ENCODE data around the gene NRXN3.

The NRXN3 gene

DNA sequence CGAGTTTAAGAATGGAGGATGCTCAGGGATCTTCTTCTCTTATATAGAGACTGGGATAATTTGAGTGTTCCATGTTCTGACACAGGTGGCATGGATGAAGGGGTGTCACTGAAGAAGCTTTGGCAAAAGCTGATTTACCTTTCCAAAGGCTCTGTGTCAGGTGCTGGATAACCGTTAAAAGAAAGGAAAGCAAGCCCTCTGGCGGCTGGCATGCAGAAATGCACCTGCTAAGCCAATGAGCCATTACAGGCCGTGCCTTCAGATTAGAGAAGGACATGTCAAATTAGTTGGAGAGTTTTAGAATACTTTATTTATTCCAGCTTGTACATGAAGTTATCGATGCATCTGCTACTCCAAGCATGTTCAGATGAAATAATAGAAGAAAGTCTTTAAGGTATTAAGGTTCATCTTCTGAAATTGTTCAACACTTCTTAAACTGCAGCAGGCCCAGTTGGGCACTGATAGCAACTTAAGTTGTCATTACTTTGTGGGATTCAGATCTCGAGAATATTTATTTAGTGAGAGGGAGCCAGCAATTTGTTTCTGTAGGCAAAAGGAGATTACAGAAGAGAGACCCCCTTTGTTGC lies 678.2 kb downstream of the NRXN3 start:
- DNase-seq: peak; percentile 4

DNA sequence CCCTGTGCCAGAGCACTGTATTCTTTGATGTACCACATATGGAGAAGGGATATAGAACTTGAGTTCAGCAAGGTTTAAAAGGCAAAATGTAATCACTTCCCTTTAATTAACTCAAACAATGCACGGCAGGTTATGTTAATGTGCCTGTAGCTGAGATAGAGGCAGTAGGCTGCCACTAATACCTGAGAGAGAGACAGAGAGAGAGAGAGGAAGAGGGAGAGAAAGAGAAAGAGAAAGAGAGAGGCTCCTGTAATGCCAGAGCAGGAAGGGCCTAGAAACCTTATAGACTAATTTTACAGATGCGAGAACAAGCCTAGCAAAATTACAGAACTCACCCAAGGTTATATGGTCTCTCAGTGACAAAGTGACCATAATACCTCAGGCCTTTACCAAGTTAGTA lies 679.8 kb downstream of the NRXN3 start:
- no peak for DNase-seq

DNA sequence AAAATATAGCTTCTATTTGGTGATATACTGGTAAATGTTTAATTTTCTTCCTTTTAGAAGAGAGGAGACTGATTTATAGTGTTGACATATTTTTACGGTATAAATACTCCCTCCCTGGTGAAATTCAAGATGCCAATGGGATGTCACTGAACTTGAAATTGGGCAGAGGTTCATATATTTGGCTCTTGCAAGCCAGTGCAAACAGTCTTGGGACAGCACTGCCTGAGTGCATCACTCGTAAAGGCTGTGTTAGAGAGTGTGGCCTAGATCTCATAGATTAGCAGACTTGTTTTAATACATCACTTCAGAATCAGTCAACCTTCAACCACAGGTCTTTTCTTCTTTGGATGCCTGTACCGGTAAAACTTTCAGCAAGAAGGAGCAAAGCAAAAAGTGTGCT lies 681.0 kb downstream of the NRXN3 start:
- DNase-seq: no peak

DNA sequence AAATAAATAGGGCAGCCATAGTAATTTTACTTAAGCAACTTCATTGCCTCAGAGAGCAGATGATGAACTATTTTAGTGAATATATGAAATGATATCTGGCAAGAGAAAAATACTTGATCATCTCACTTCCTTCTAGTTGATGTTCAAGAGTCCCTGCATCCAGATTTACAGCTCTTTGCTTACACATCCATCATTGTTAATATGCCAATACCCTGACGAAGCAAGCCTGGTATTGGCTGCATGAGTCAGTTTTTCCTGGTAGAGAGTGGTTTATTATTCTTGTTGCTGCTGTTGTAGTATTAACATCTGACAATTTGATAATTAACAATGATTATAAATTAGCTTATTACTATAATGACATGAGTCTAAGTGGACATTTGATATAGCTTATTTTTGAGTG lies 681.9 kb downstream of the NRXN3 start:
- DNase-seq: no peak

DNA sequence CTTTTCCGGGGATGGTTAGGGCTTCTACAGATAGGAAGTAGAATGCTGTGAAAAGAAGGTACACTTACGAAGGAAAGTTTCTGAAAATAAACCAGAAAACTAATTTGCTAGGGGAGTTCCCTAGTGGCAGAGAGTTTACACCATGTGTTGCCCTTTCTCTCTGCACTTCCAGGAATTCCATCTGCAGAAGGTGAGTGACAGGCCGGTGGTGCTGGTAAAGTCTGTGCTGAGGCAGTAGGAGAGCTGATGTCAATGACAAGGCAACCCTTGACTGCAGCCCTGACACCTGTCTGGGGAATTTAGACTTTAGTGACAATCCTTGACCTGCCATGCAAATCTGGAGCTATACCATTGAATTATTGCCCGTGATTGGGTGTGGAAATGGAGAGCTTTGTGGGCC lies 687.8 kb downstream of the NRXN3 start:
- no peak for DNase-seq

DNA sequence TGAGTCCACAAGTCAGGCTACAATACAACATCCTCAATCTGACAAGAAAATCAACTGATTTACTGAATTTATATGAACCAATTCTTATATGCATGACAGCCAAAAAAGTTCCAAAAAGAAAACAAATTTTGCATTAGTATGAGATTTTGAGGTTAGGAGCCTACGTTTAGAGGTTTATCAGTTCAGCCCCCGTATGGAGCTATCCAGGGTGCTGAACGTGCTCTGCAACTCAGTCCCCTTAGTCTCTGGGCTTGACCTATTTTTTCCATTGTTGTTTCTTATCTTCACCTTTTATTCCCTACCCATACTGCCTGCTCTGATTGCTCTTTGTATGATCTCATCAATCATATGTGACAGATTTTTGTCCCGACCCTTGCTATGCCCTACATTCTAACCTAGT lies 693.0 kb downstream of the NRXN3 start:
- DNase-seq: no peak

DNA sequence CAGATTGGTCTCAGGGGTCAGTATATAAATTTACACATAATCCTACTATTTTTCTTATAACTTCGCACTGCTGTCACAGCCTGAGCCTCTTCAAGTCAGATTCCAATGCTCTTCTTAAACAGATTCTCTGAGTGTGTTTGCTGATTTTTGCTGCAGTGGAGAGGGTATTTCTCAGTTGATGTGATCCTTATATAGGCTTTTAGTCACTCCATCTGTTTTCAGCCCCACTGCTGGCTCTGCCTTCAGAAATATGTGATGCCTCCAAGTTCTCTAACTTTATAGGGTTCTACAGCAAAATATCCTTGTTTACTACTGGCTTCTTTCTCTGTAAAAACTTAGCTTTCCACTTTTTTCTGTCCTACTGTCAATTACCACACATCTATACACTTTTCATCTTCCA lies 702.7 kb downstream of the NRXN3 start:
- no peak for DNase-seq

DNA sequence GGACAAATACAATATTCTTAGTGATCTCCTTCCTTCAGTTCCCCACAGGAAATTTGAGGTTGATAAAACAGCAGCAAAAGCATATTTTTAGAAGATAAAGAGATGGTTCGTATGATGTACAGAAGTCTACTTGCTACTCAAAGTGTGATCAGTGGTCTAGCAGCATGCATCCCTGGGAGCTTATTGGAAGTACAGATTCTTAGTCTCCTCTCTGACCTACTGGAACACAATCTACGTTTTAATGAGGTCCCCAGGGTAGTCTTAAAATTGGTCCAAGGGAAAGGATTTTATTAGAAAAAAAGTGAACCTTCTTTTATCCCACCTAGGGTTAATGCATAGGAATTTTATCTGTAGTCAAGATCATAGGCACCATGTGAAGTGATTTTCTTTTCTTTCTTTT lies 703.4 kb downstream of the NRXN3 start:
- no peak for DNase-seq

DNA sequence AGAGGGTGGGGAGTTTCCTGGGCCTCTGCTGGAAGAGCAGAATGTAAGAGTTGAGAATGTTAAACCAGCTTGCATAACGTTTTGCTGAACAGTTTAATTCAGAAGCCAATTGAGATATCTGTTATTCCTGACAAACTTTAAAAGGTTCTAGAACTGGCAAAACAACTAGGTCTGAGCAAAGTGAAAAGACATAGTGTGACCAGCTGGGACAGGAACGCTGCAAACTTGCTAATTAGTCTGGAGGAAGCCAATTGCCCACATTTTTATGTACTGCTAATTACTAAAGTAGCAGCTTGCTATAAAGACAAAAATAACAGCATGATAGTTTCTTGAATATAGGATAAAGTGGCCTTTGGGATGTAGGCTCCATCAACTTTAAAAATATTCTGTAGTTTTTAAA lies 704.9 kb downstream of the NRXN3 start:
- DNase-seq: no peak

DNA sequence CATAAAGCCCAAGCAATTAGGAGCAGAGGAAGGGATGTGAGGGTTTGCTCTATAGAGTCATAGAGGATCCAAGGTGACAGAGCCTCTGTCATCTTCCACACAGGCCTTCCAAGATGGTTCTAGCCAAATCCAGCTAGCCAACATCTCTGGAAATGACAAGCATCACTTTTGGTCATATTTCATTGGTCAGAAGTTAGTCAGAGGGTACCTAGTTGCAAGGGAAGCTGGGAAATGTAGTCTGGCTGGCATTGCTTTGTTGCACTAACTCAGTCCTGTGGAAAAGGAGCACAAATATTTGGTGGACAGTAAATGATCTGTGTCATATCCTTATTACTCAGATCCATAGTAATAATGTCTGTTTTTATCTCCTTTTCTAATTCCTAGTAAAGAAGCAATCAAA lies 715.7 kb downstream of the NRXN3 start:
- DNase-seq: no peak

DNA sequence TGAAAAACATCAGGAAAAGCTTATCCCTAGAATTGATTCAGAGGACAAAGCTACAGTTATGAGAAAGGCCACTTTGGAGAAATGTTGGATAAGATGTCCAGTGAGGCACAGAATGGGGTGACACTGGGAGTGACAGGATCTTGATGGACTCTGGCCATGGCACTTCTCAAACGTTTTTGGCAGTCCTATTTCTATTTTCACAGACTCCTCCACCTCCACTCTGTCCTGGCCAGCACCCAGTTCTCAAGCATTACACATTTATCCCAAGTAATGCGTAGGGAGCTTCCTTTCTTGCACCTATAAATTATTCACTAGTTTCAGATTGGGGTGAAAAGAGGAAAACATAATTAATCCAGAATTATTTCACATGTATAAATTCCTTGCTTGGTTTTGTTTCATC lies 727.3 kb downstream of the NRXN3 start:
- no peak for DNase-seq

DNA sequence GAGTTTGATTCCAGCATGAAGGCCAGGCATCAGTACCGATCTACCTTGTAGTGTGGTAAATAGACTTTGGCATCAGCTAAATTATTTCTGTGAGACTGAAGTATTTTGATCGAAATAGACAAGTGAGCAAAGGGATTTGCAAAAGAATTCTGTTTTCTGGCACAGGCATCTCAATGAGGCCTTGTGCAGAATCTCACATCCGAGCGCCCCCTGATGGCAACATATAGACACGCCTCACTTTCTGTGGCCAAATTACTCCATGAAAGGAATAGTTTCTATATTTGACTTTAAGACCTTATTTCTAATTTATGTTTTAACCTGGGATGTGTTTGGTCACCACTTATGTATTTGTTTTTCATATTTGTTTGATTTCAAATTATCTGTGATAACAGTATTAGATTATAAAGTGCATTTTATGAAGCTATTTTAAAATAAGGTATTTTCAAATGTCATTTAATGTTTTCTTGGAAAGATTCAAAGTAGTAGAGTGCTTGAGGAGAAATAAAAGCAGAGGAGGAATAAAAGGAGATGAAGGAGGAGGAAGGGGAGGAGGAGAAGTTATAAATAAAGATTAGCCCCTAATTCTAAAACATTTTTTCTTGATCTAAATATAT lies 731.9 kb downstream of the NRXN3 start:
- no peak for DNase-seq

DNA sequence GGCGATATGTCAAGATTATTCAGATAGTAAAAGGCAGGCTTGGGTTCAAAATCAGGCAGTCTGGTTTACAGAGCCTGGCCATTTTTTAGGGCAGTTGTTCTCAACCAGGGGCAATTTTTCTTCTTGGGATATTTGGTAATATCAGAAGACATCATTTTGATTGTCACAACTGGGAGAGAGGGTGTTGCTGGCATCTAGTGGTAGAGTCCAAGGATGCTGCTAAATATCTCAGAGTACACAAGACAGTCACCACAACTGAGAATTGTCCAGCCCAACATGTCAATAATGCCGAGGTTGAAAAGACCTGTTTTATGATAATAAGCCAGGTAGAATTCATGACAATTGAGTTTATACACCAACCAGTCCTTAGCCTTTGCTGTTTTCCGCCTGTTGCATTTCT lies 733.9 kb downstream of the NRXN3 start:
- DNase-seq: no peak

DNA sequence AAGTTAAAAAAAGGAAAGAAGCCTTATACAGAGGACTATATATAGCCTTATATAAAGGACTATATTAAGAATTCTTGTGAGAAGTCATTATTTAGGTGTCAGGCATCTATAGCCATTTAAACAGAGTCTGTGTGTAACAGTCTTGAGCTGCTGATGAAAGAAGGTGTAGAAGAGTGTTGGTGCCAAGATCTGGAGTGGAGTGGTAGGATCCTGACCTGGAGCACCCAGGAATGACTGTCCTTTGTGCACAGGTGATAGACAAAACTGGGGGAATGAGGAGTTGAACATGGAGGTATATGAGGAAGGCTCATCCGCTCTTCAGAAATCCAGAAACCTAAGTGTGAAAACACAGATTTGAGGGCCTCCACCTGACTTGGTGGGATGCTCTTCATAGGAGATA lies 747.3 kb downstream of the NRXN3 start:
- no peak for DNase-seq

DNA sequence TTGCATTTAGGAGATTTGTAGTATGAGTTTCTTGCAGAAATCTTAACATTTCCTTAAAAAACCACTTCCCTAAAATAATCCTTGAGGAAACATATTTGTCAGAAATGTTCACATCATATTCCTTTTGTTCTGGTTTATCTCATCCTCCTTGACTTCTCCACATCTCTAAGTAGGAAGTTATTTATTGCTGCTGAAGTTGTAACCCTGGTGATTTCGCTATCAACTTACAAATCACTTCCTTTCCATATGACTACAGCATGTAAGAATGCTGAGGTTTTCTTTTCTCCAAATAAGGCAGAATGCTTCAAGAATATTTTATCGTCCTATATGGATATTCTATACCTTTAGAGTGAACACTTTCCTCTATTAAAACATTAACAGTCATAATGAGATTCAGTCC lies 751.7 kb downstream of the NRXN3 start:
- no peak for DNase-seq

DNA sequence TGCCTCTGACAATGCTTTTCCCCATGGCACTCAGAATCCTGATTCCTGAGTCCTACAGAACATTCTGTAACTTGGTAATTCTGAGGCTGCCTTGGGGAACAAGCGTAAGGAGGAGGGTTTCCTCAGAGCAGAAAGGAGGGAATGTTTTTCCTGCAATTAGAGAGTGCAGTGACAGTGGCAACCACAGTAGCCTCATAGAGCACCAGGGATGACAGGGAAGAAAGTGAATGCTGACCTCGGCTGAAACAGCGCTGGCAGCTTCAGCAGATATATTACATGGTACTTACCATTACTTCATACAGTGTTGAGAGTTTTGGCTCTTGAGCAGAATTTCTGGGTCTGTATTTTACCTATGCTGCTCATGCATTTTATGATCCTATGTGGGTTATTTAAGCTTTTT lies 757.1 kb downstream of the NRXN3 start:
- no peak for DNase-seq

DNA sequence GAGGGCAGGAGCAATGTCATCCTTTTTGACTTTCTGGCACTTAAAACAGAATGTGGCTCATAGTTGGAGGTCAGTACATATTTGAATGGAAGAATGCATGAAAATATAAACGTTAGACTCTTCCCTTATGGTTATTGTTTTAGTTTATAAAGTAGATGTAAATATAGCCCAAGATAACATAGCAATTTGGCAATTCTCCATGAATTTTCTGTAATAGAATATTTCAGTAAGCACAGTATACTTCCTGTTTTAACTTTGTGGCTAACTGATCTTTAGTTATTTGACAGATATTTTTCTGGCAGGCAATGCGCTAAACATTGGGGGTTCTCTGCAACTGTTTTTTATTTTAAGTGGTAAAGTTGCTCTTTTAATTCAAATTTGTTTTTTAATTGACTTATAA lies 763.0 kb downstream of the NRXN3 start:
- DNase-seq: no peak

DNA sequence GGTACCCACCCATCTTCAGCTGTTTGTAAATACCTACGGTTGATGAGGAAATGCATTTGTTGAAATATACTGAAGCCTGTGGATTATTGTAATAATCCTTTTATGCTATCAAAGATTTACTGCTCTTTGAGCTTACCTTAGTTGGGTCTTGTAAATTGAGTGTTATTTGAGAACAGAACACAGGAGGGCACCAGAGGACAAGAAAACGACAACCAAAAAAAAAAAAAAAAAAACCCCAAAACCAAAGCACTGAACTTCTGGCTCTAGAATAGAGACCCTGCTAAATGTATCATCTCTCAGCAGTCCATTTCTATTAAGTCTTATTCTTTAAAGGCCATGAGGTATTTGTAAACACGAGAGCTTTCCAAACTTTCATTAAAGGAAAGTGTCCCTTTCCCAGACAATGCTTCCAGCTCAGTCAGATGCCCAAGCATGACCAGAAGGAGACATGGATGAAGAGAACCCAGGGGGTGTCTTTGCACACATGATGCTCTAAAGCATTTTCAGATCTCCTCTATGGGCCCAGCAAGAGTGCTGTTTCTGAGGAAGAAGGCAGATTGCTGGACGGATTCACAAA lies 763.9 kb downstream of the NRXN3 start:
- peak; percentile 0 for DNase-seq

DNA sequence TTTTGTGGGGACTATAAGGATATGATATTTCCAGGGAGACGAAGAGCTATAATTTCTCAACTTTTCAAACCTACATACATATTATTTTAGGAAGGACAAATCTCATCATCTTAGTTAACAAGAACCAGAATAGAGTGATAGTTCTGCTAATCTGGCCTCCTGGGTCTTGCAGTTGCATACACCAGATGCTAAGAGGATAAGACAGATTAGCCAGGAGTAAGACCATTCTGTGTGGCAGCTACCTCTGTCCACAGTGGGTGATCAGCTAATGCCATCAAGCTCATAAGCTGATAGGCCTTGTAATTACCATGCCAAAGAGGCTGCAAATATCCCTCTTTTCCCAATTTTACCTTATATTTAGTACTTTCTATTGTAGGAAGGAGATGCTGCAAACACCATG lies 776.8 kb downstream of the NRXN3 start:
- DNase-seq: no peak

DNA sequence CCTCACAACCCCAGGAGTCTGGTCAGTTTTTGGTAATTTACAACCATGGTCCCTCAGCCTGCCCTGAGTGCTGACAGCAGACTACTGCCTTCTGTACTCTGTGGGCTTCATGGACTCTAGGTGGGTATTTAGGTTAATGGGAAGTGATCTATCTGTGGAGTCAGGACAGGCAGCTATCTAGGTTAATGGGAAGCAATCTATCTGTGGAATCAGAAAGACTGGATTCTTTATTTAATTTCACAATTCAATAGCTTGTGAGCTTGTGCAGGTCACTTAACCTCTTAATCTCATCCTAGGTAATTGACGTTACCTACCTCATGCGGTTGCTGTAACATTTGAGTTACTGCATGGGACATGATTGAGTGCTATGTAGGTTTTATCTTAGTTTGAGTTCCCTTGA lies 777.5 kb downstream of the NRXN3 start:
- DNase-seq: no peak

DNA sequence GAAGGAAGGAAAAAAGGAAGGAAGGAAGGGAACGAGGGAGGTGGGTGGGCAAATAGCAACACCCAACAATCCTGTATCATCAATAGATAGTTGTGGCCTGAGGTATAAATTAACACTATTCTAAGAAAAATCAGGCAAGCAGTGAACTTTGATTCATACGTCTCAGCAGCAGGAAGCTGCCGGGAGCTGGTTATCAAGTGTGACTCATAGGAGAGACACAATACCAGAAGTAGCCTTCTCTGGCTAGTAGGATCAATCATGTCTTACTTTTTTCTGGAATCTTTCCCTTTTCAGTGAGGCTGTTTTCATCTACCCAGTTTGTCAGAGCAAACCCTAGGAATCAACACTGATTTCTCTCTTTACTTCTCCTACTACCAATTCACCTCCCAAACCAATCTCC lies 780.5 kb downstream of the NRXN3 start:
- DNase-seq: no peak

DNA sequence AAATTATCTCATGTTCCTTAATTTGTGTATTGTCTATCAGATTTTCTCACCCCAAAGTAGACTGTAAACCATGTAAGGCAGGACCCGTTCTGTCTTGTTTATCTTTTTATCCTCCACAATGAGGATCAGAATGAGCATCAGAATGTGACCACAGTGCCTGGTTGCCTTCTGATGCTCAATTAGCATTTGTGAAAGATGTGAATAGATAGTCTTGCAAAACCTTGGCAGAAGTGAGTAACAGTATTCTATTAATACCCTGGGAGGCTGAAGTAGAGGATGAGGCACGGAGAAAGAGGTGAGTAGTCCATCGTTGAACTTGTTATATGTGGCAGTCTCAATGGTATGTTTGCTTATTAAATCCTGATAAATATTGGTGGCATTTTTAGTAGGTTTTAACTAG lies 781.4 kb downstream of the NRXN3 start:
- DNase-seq: no peak

DNA sequence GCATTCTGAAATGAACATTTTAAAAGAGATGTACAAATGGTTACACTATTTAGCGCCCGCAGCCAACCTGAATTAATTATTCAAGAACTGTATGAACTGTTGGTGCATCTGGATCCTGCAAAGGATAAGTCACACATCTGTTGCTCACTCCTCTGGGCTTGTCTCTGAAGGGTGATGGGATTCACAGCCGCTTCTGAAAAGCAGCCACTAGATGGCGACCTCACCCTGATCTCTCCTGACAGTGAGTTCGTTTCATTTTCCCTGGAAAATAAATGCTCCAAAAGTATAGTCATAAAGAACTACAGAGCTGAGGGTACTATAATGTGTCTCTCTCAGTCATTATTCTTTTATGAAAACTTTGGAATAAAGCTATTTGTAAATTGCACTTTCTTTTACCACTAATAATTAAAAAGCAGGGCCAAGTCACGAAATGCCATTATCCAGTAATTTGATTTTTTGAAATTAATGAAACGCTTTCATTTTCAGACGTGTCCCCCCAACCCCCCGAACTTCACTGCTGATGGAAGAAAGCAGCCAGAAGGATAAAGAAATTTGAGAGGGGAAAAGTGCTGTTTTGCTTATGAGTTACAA lies 789.6 kb downstream of the NRXN3 start:
- peak; percentile 0 for DNase-seq

DNA sequence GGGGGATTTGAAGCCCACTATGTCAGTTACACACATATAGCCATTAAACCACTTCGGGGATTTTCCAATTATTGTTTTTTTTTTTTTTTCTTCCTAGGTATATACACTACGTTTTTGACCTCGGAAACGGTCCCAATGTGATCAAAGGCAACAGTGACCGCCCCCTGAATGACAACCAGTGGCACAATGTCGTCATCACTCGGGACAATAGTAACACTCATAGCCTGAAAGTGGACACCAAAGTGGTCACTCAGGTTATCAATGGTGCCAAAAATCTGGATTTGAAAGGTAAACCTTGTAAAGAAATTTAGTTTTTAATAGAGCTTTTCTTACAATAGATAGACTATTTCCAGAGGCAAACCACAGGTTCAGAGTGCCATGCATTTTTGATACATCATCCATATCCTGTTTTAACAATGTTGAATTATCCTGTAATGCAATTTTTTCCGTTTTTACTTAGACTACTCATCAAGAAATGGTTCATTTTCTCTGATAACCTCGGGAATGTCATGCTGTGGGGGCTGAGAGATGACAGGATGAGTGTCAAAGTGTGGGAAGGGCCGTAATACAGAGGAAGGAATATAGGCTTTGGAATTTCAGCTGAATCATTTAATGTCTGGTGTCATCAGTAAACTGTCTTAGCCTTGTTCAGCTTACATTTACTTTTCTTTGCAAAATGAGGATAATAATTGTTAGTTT lies 797.1 kb downstream of the NRXN3 start:
- DNase-seq: no peak

Data from NCI-H2029 (cell line).